Caco-2 (cell line): ENCODE measurements around the gene LRRC28. TPM values are rescaled to one million over a fixed set of nuclear protein-coding genes. Genes with fewer than 3 reads are reported as not detected.

ENCODE experiments used
- BruUV-seq: library from RNA; stranded (reverse); fragments of 400-500 nt; replicated peaks from 2 replicates; lab custom pipeline; 2021; lab: Mats Ljungman, UMichigan
- CTCF ChIA-PET: fragments of 300-600 bp; sonication (Branson Sonifier 250); formaldehyde crosslinking; loops from one replicate; lab custom pipeline; 2022; ENCODE audit warnings: antibody characterized with exemption; lab: Charles Lee
- POLR2A ChIA-PET: fragments of 300-600 bp; sonication (Branson Sonifier 250); formaldehyde crosslinking; loops from one replicate; lab custom pipeline; 2022; ENCODE audit warnings: antibody characterized with exemption; lab: Charles Lee
- DNase-seq, 2 experiments: peaks; one replicate each; pipeline versions ENCODE4 v3.0.0 to v3.0.0-alpha.2; 2020 to 2022
- H3K27me3 ChIP-seq: replicated peaks from 2 replicates; pipeline ENCODE4 v1.6.0; 2011; ENCODE audit warnings: low read length; ENCODE audit not compliant: control insufficient read depth, insufficient read depth
- H3K36me3 ChIP-seq: 2 replicates; pipeline ENCODE4 v1.5.1; 2011; ENCODE audit warnings: low read length; ENCODE audit not compliant: control insufficient read depth, insufficient read depth
- H3K4me1 ChIP-seq: fragments of 250-450 bp; sonication (Bioruptor Pico); 2 replicates; pipeline ENCODE4 v1.5.1; 2020; ENCODE audit warnings: mild to moderate bottlenecking
- H3K4me3 ChIP-seq: 2 replicates; pipeline ENCODE4 v1.5.1; 2011; ENCODE audit warnings: low read depth, mild to moderate bottlenecking, control low read depth, low read length
- H3K9me3 ChIP-seq: fragments of 250-450 bp; sonication (Bioruptor Pico); 2 replicates; pipeline ENCODE4 v1.5.1; 2020; ENCODE audit warnings: mild to moderate bottlenecking, moderate library complexity
- H3K27ac Mint-ChIP-seq: one replicate; pipeline ENCODE4 v1.8.0; 2022; ENCODE audit warnings: mixed read lengths; ENCODE audit not compliant: unreplicated experiment
- H3K27me3 Mint-ChIP-seq: one replicate; pipeline ENCODE4 v1.8.0; 2022; ENCODE audit warnings: mixed read lengths; ENCODE audit not compliant: insufficient read depth, unreplicated experiment
- H3K36me3 Mint-ChIP-seq: one replicate; pipeline ENCODE4 v1.8.0; 2022; ENCODE audit warnings: mild to moderate bottlenecking, mixed read lengths; ENCODE audit not compliant: insufficient read depth, unreplicated experiment
- H3K4me1 Mint-ChIP-seq: one replicate; pipeline ENCODE4 v1.8.0; 2022; ENCODE audit warnings: low read depth, mixed read lengths; ENCODE audit not compliant: unreplicated experiment
- H3K4me3 Mint-ChIP-seq: one replicate; pipeline ENCODE4 v1.8.0; 2022; ENCODE audit warnings: mild to moderate bottlenecking, moderate library complexity, mixed read lengths; ENCODE audit not compliant: unreplicated experiment
- H3K9me3 Mint-ChIP-seq: one replicate; pipeline ENCODE4 v1.8.0; 2022; ENCODE audit warnings: mixed read lengths; ENCODE audit not compliant: unreplicated experiment
- CTCF ChIP-seq, 2 experiments: fragments of 200-600 bp in 1 of 2; IDR thresholded peaks; 1 replicate in 1 of 2; 2 replicates in 1 of 2; pipeline versions ENCODE4 v1.5.1 to v1.8.0; 2011 to 2022; ENCODE audit warnings: antibody characterized with exemption in 1 of 2, control low read depth in 1 of 2, inconsistent platforms in 1 of 2, low read depth in 1 of 2, low read length in 1 of 2, mild to moderate bottlenecking in 1 of 2, moderate library complexity in 1 of 2; ENCODE audit not compliant: insufficient read depth in 1 of 2, severe bottlenecking in 1 of 2, unreplicated experiment in 1 of 2
- intact Hi-C: fragments of 100-400 bp; cut with micrococcal nuclease; formaldehyde crosslinking; loops from one replicate; pipeline ENCODE4 v1.10.0; 2022; ENCODE audit not compliant: unreplicated experiment
- total RNA-seq: library from RNA; stranded (reverse); gene quantifications from 2 replicates; pipeline ENCODE4 v1.2.3, GENCODE V29; 2022

The LRRC28 gene
- total RNA-seq, 1 experiment from 2014 or later: 17.8 TPM

- intact Hi-C loops: no loop called here
- DNase-seq: no peak
- no peaks in the 10 kb centered on the region for H3K9me3 Mint-ChIP-seq
Measured at GRCh38 chr15:99427668-99428361, 176.5 kb downstream of the LRRC28 start.

GRCh38 chr15:99429681-99430081 lies 178.4 kb downstream of the LRRC28 start:
- Mint-ChIP-seq H3K36me3 (no peaks in the 10 kb centered on the region), H3K4me1 (no peaks in the 10 kb centered on the region), H3K9me3 (no peaks in the 10 kb centered on the region), H3K27me3 (peaks cover 3% of the 10 kb centered on the region), H3K27ac (no peak overlapping the region), H3K4me3 (no peak overlapping the region)
- no peaks in the 10 kb centered on the region for H3K9me3 ChIP-seq
- no peak overlapping the region for H3K4me3 ChIP-seq
- H3K27me3 ChIP-seq: no peaks in the 10 kb centered on the region
- DNase-seq: no peak
- no peaks in the 10 kb centered on the region for H3K4me1 ChIP-seq
- ChIA-PET POLR2A (no interaction called here), CTCF (no interaction called here)
- intact Hi-C loops: no loop called here
- BruUV-seq: no TSS peak
- no peaks in the 10 kb centered on the region for H3K36me3 ChIP-seq
- TF ChIP-seq CTCF (IDR thresholded peaks at IDR 0.05; ENCODE audit: insufficient read depth in 1 of 2, low read depth in 1 of 2, low read length in 1 of 2, severe bottlenecking in 1 of 2, unreplicated experiment in 1 of 2): no peak

More at GRCh38 chr15:99427668-99428361, 176.5 kb downstream of the LRRC28 start:
- H3K27ac Mint-ChIP-seq: no peak overlapping the region
- H3K27me3 Mint-ChIP-seq: peaks cover 3% of the 10 kb centered on the region
- Histone ChIP-seq H3K36me3 (no peaks in the 10 kb centered on the region), H3K27me3 (no peaks in the 10 kb centered on the region), H3K4me1 (no peaks in the 10 kb centered on the region), H3K4me3 (no peak overlapping the region), H3K9me3 (no peaks in the 10 kb centered on the region)
- CTCF ChIA-PET: no interaction called here
- POLR2A ChIA-PET: no interaction called here
- H3K4me1 Mint-ChIP-seq: no peaks in the 10 kb centered on the region
- no peak for TF ChIP-seq CTCF (IDR thresholded peaks at IDR 0.05; ENCODE audit: insufficient read depth in 1 of 2, low read depth in 1 of 2, low read length in 1 of 2, severe bottlenecking in 1 of 2, unreplicated experiment in 1 of 2)
- no TSS peak for BruUV-seq
- H3K4me3 Mint-ChIP-seq: no peak overlapping the region
- no peaks in the 10 kb centered on the region for H3K36me3 Mint-ChIP-seq

GRCh38 chr15:99430881-99431401 lies 179.7 kb downstream of the LRRC28 start:
- Mint-ChIP-seq H3K36me3 (no peaks in the 10 kb centered on the region), H3K27me3 (peaks cover 3% of the 10 kb centered on the region), H3K27ac (no peak overlapping the region), H3K4me3 (no peak overlapping the region), H3K4me1 (no peaks in the 10 kb centered on the region), H3K9me3 (no peaks in the 10 kb centered on the region)
- TF ChIP-seq CTCF (IDR thresholded peaks at IDR 0.05; ENCODE audit: insufficient read depth in 1 of 2, low read depth in 1 of 2, low read length in 1 of 2, severe bottlenecking in 1 of 2, unreplicated experiment in 1 of 2): no peak
- CTCF ChIA-PET: no interaction called here
- Histone ChIP-seq H3K4me1 (no peaks in the 10 kb centered on the region), H3K9me3 (no peaks in the 10 kb centered on the region), H3K4me3 (no peak overlapping the region), H3K27me3 (no peaks in the 10 kb centered on the region), H3K36me3 (no peaks in the 10 kb centered on the region)
- POLR2A ChIA-PET: no interaction called here
- no TSS peak for BruUV-seq
- DNase-seq: peak in 1 of 2 experiments; percentile 7
- intact Hi-C loops: no loop called here
